Activated CD8-positive, alpha-beta memory T cell treated with anti-CD3 and anti-CD28 coated beads for 36 hours (primary cell): ENCODE results near the gene PRPSAP2. TPM values are rescaled to one million over a fixed set of nuclear protein-coding genes. Genes with fewer than 3 reads are reported as not detected.

ENCODE experiments used
- CTCF ChIA-PET: fragments of 350-600 bp; sonication (Branson Sonifier 250); formaldehyde crosslinking; loops from one replicate; lab custom pipeline; 2021; ENCODE audit warnings: antibody characterized with exemption; lab: Charles Lee
- POLR2A ChIA-PET: fragments of 350-600 bp; sonication (Branson Sonifier 250); formaldehyde crosslinking; loops from one replicate; lab custom pipeline; 2021; ENCODE audit warnings: antibody characterized with exemption; lab: Charles Lee
- total RNA-seq, 2 experiments: library from RNA; stranded (reverse); gene quantifications; one replicate each; pipeline ENCODE4 v1.2.3, GENCODE V29; 2021

PRPSAP2 gene
- total RNA-seq, 2 experiments from 2014 or later, result 60.0 to 60.3 TPM

DNA sequence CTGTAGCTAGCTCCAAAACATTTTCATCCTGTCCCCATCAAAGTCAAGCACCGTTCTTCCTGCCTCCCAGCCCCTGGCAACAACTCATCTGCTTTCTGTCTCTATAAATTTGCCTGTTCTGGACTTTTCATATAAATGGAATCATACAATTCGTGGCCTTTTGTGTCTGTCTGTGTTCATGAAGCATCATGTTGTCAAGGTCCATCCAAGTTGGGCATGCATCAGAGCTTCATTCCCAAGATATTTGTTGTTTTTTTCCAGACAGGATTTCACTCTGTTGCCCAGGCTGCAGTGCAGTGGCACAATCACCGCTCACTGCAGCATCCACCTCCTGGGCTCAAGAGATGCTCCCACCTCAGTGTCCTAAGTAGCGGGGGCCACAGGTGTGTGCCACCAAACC lies 99.9 kb downstream of the PRPSAP2 start:
- ChIA-PET POLR2A (no interaction called here), CTCF (no interaction called here)

- POLR2A ChIA-PET, result no interaction called here
- CTCF ChIA-PET, result no interaction called here
These were observed 100.7 kb downstream of the PRPSAP2 start for GRCh38 chr17:18958611-18959010.

DNA sequence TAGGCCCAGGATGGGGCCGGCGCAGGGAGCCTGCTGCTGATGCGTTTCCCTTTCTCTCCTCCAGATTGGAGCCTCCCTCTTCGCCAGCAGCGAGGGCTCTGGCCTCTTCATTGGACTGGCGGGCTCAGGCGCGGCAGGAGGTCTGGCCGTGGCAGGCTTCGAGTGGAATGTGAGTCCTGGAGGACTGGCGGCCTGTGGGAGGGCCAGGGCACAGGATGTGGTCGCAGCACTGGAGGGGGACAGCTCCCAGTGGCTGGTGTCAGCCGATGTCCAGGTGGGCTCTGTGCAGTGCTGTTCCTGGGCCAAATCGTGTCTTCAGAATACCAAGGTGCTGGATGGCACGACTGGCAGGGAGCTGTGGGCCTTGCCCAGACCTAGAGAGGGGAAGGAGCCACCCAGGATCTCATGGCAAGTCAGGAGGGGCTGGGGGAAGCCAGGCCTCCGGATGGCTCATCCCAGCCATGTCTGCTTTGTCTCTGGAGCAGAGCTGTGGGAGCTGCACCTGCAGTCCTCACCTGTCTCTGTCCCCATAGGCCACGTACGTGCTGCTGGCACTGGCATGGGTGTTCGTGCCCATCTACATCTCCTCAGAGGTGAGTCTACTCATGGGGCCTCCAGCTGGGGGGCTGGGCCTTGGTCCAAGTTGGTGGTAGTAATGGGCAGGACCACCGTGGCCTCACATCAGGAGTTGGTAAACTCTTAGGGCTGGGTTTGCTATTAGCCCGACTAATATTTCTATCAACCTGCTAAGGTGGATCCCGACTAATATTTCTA lies 101.3 kb downstream of the PRPSAP2 start:
- CTCF ChIA-PET, result interaction anchor here (1.9 kb wide), 1 partner anchor 44 kb away, joined by 14 read pairs; the partner anchor contains the start of gene FAM83G

GRCh38 chr17:18959845-18960240 lies 101.9 kb downstream of the PRPSAP2 start:
- ChIA-PET CTCF (interaction anchor here (1.5 to 1.9 kb wide), 2 partner anchors 43 to 349 kb away, joined by 3 to 14 read pairs; partner anchors contain the start of gene FAM83G), POLR2A (no interaction called here)

More for the DNA sequence above, 101.3 kb downstream of the PRPSAP2 start:
- POLR2A ChIA-PET, result no interaction called here

- POLR2A ChIA-PET, result no interaction called here
- CTCF ChIA-PET, result interaction anchor here (1.0 to 1.9 kb wide), 11 partner anchors 8 to 542 kb away, joined by 3 to 14 read pairs (median 5); partner anchors contain the start of genes FAM83G and SLC5A10
These were observed 102.3 kb downstream of the PRPSAP2 start for GRCh38 chr17:18960241-18960665.

DNA sequence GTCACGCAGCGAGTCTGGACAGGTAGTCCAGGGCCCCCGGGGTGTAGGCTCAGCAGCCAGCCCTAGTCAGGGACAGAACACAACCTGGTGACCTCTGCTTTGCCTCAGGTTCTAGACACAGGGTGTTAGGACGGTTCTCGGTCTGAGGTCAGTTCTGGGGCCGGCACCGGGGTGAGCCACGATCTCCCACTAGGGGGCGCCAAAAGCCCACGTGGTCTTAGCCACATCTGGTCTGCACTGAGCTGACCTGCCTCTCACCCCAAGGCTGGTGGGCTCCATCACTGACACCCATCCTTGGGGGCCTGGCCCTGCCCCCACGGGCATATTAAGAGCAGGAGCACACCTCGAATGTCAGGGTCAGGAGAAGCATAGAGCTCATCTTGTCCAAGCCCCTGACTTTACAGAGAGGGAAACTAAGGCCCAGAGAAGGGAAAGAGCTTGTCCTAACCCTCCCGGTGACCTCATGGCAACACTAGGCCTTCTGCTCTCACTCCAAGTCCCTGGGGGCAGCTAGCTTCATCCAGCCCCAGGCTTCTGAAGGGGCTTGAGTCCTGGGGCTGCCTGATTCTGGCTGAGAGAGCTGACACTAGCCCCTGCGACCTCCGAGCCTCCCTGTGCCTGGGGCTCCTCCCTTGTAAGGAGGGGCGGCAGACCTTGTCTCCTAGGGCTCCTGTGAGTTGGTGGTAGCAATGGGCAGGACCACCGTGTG lies 103.0 kb downstream of the PRPSAP2 start:
- ChIA-PET CTCF (interaction anchor here (0.6 to 1.9 kb wide), 20 partner anchors 9 to 604 kb away, joined by 3 to 14 read pairs (median 4); partner anchors contain the start of genes FAM83G and SLC5A10), POLR2A (interaction anchor here (1.0 kb wide), 1 partner anchor 44 kb away, joined by 3 read pairs; the partner anchor contains the start of gene FAM83G)

- POLR2A ChIA-PET, result interaction anchor here (1.0 kb wide), 1 partner anchor 43 kb away, joined by 3 read pairs; the partner anchor contains the start of gene FAM83G
- CTCF ChIA-PET, result interaction anchor here (0.6 to 1.9 kb wide), 14 partner anchors 8 to 605 kb away, joined by 3 to 9 read pairs (median 4); partner anchors contain the start of gene SLC5A10
These were observed 103.9 kb downstream of the PRPSAP2 start for GRCh38 chr17:18961634-18962493.

GRCh38 chr17:18962494-18962815 lies 104.5 kb downstream of the PRPSAP2 start:
- ChIA-PET CTCF (no interaction called here), POLR2A (no interaction called here)

DNA sequence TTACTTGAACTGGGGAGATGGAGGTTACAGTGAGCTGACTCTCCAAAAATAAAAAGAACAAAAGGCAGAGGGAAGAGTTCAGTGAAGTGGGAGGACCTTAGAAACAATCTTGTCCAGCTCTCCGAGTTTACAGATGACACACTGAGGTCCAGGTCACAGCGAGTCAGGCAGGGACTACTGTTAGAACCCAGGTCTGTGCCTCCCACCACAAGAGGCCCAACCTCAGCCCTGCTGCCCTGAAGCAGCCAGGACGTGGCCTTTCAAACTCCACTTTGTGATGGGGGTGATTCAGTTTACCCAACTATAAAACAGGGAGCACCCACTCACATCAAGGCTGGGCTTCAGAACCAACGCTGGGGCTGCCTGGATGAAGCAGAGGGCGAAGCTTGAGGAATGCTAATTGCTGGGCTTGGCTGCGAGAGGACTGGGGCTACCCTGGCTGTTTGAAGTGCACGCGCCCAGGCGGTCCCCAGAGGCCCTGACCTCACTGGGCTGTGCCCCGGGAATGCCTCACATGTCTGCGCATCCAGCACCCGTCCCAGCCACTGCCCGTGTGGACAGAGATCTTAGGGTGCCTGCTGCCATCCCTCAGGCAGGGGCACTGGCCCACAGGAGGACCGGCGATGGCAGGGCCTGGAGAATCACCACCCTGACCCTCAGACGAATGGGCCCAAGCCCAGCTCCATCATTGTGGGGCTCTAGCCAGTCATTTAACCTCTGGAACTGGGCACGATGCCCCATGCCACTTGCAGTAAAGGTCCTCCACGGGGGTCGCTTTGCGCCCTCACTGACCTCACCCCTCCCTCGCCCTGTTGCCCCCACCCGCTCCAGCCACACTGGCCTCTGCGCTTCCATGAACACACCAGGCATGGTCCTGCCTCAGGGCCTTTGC lies 105.4 kb downstream of the PRPSAP2 start:
- POLR2A ChIA-PET, result no interaction called here
- CTCF ChIA-PET, result no interaction called here

GRCh38 chr17:18964018-18964351 lies 106.1 kb downstream of the PRPSAP2 start:
- POLR2A ChIA-PET, result no interaction called here
- CTCF ChIA-PET, result no interaction called here

GRCh38 chr17:18964550-18964949 lies 106.6 kb downstream of the PRPSAP2 start:
- ChIA-PET POLR2A (no interaction called here), CTCF (no interaction called here)

DNA sequence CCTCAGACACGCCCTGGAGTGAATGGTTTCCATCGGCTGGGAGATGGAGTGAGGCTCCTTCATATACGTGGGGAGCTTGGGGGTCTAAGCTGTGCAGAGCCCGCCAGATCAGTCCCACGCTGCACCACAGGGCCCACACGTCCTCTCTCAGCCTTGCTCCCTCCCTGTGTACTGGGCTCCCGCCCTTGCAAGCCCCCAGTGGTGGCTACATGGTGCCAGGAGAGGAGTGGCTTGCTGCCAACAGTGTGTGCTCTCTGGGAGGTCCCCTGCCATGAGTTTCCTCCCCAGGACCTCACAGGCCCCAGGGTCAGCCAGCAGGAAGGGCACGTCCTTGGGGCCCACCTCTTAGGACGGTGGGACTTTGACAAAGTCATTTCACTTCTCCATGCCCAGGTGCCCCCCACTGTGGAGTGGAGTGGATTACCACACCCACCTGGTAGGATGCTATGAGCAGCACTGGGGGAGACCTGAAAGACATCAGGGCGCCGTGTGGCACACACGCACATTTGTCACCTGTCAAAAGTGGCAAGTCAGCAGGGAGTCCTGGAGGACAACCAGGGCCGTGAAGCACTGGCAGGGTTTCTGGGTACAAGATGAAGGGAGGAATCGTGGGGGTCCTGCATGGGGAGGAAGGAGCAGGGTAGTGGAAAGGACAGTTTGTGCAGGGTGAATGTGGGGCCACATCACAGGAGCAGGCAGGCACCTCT lies 107.8 kb downstream of the PRPSAP2 start:
- ChIA-PET CTCF (no interaction called here), POLR2A (no interaction called here)

DNA sequence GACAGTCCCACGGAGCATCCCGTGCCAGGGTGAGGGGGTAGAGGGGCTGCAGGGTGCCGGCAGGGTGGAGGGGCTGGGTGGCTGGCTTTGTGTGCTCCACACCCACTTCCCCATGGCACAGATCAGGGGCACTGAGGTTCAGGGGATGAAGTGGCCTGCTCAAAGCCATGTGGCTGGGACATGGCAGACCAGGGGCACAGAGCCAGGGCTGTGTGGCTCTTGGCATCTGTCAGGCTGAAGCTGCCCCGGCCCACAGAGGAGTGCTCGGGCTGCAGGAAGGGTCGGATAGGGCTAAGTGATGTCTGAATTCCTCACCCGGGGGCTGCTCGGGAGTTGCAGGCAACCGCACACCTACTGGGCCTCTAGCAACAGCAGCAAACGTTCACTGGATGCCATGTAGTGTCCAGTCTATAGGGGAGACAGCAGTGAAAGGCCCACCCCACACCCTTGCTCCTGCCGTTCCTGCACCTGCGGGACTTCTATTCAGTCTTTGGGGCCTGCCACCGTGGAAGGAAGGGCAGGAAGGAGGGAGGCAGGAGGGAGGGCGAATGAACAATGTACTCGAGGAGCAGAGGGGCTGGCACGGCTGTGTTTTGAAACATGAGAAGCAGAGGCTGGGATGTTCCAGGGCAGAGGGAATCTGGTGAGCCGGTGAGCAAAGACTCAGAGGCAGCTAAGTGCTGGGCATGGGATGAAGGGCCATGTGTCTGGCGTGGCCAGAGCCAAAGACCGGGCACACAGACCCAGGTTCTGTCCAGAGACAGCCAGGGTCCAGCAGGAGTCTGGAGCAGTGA lies 109.1 kb downstream of the PRPSAP2 start:
- ChIA-PET POLR2A (no interaction called here), CTCF (no interaction called here)

DNA sequence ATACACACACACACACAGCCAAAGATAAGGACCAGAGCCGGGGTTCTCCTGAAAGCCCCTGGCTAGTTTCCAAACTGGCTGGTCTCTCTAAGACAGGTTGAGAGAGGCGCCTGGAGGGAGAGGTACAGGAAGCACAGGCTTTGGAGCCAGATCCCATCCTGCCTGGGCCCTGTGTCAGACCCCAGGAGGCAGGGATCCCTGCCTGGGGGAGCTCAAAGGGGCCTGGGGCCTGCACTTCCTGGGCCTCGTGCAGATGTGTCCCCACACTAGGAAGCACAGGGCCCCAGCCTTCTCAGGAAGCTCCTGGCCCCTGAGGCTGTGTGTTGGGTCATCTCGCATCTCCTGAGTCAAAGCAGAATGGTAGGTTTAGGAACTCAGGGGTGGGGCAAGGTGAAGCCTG lies 110.0 kb downstream of the PRPSAP2 start:
- ChIA-PET POLR2A (no interaction called here), CTCF (no interaction called here)

DNA sequence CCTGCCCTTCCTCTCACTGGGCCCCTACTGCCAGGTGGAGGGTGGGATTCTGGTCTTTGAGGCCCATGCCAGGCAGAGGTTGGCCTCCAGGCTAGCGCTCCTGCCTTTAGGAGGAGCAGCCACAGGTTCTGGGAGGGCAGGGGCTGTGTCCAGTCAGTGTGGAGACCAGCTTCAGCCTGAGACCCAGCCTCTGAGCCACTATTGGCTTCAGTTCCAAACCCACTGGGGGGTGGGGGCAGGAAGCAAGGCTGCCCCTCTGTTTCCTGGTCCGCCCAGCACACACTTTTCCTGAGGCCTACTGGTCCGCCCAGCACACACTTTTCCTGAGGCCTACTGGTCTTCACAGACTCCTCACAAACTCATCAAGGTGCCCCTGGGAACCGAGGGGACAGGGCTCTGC lies 110.4 kb downstream of the PRPSAP2 start:
- ChIA-PET CTCF (no interaction called here), POLR2A (no interaction called here)

GRCh38 chr17:18968945-18969887 lies 111.3 kb downstream of the PRPSAP2 start:
- ChIA-PET CTCF (interaction anchor here (1.5 kb wide), 1 partner anchor 8 kb away, joined by 6 read pairs; no protein-coding TSS in a partner anchor), POLR2A (no interaction called here)
